SK-N-SH (cell line): ENCODE results near the gene FFAR2. TPM values are rescaled to one million over a fixed set of nuclear protein-coding genes. Genes with fewer than 3 reads are reported as not detected.

Source experiments
- CTCF ChIA-PET: fragments of 300-600, 350-600 bp; formaldehyde crosslinking; extraction: SDS; loops from one replicate; lab custom pipeline; 2021; lab: Yijun Ruan, JAX
- POLR2A ChIA-PET: fragments of 350-600 bp; sonication (Branson Sonifier 250); formaldehyde crosslinking; extraction: SDS; loops from one replicate; lab custom pipeline; 2020; ENCODE audit warnings: antibody characterized with exemption, inconsistent platforms; lab: Yijun Ruan, JAX
- DNase-seq: peaks from one replicate; pipeline ENCODE4 v3.0.0; 2012
- H2AFZ ChIP-seq: fragments of 200-600 bp; sonication (generic); 2 replicates; pipeline ENCODE4 v1.8.1; 2016; ENCODE audit warnings: antibody characterized with exemption, mild to moderate bottlenecking, low read depth
- H3F3A ChIP-seq: fragments of 200-600 bp; sonication (generic); replicated peaks from 2 replicates; pipeline ENCODE3; 2016; ENCODE audit warnings: antibody characterized with exemption, mild to moderate bottlenecking; ENCODE audit not compliant: insufficient read depth
- H3K27ac ChIP-seq, 2 experiments: fragments of 200-500 bp in 1 of 2; fragments of 200-600 bp in 1 of 2; sonication (Bioruptor generic) in 1 of 2; sonication (generic), shearing (Covaris generic) in 1 of 2; 2 replicates each; pipeline versions ENCODE4 v1.5.1 to v1.6.1; 2014 to 2016; ENCODE audit warnings: low read depth in 2 of 2, inconsistent platforms in 1 of 2, low read length in 1 of 2, mild to moderate bottlenecking in 1 of 2, mixed read lengths in 1 of 2
- H3K27me3 ChIP-seq: fragments of 200-600 bp; sonication (generic), shearing (Covaris generic); 2 replicates; pipeline ENCODE4 v1.6.1; 2016; ENCODE audit warnings: mixed run types; ENCODE audit not compliant: insufficient read depth
- H3K36me3 ChIP-seq, 2 experiments: fragments of 200-500 bp in 1 of 2; fragments of 200-600 bp in 1 of 2; sonication (Bioruptor generic) in 1 of 2; sonication (generic) in 1 of 2; replicated peaks in 1 of 2; 2 replicates each; pipeline versions ENCODE3 to v1.5.1; 2014 to 2016; ENCODE audit warnings: low read length in 1 of 2, mild to moderate bottlenecking in 1 of 2; ENCODE audit not compliant: insufficient read depth in 2 of 2, control insufficient read depth in 1 of 2
- H3K4me1 ChIP-seq, 2 experiments: fragments of 200-500 bp in 1 of 2; fragments of 200-600 bp in 1 of 2; sonication (Bioruptor generic) in 1 of 2; sonication (generic), shearing (Covaris generic) in 1 of 2; 2 replicates each; pipeline versions ENCODE4 v1.5.1 to v1.6.1; 2014 to 2016; ENCODE audit warnings: low read depth in 1 of 2, low read length in 1 of 2, mixed run types in 1 of 2; ENCODE audit not compliant: insufficient read depth in 2 of 2, control insufficient read depth in 1 of 2
- H3K4me2 ChIP-seq: fragments of 200-600 bp; sonication (generic), shearing (Covaris generic); 2 replicates; pipeline ENCODE4 v1.6.1; 2017; ENCODE audit warnings: mixed run types
- H3K4me3 ChIP-seq, 2 experiments: fragments of 200-500 bp in 1 of 2; fragments of 200-600 bp in 1 of 2; sonication (Bioruptor generic) in 1 of 2; sonication (generic), shearing (Covaris generic) in 1 of 2; 2 replicates each; pipeline versions ENCODE4 v1.5.1 to v1.8.1; 2014 to 2016; ENCODE audit warnings: low read depth in 2 of 2, inconsistent platforms in 1 of 2, low read length in 1 of 2, mild to moderate bottlenecking in 1 of 2, mixed read lengths in 1 of 2, moderate library complexity in 1 of 2
- H3K79me2 ChIP-seq: fragments of 200-600 bp; sonication (generic); 2 replicates; pipeline ENCODE4 v1.8.1; 2017; ENCODE audit warnings: mild to moderate bottlenecking; ENCODE audit not compliant: insufficient read depth
- H3K9ac ChIP-seq: fragments of 200-600 bp; sonication (generic); 2 replicates; pipeline ENCODE4 v1.6.1; 2017; ENCODE audit warnings: mixed run types
- H3K9me2 ChIP-seq: fragments of 200-600 bp; sonication (generic); 2 replicates; pipeline ENCODE4 v1.6.1; 2017; ENCODE audit warnings: mixed run types
- H3K9me3 ChIP-seq: fragments of 200-600 bp; sonication (generic); 2 replicates; pipeline ENCODE4 v1.6.1; 2017; ENCODE audit warnings: mixed run types, mild to moderate bottlenecking, moderate library complexity
- H4K20me1 ChIP-seq: fragments of 200-600 bp; sonication (generic); 2 replicates; pipeline ENCODE4 v1.6.1; 2017; ENCODE audit warnings: mild to moderate bottlenecking, mixed run types; ENCODE audit not compliant: insufficient read depth
- CHD2 ChIP-seq: fragments of 150-350 bp; IDR thresholded peaks from 2 replicates; pipeline ENCODE4 v1.6.1; 2018; ENCODE audit warnings: low read length; ENCODE audit not compliant: partially characterized antibody
- EP300 ChIP-seq, 2 experiments: IDR thresholded peaks; 2 replicates each; pipeline versions ENCODE4 v1.4.0 to v1.6.1; 2012; ENCODE audit warnings: borderline replicate concordance in 1 of 2, low read depth in 1 of 2, low read length in 1 of 2
- EZH2phosphoT487 ChIP-seq: fragments of 200-600 bp; sonication (generic); IDR thresholded peaks from 2 replicates; pipeline ENCODE4 v1.6.1; 2017; ENCODE audit warnings: low read depth, mixed run types, mild to moderate bottlenecking, antibody characterized with exemption, moderate library complexity, borderline replicate concordance
- GABPA ChIP-seq: IDR thresholded peaks from 2 replicates; pipeline ENCODE4 v1.4.0; 2012; ENCODE audit warnings: low read depth, mild to moderate bottlenecking
- MAX ChIP-seq: IDR thresholded peaks from 2 replicates; pipeline ENCODE4 v1.4.0; 2012; ENCODE audit warnings: low read depth
- NFIC ChIP-seq: IDR thresholded peaks from 2 replicates; pipeline ENCODE4 v1.4.0; 2012; ENCODE audit warnings: borderline replicate concordance
- POLR2AphosphoS5 ChIP-seq: IDR thresholded peaks from 2 replicates; pipeline ENCODE4 v1.6.1; 2012; ENCODE audit warnings: low read depth, low read length
- RCOR1 ChIP-seq: fragments of 150-350 bp; IDR thresholded peaks from 2 replicates; pipeline ENCODE4 v1.6.1; 2017; ENCODE audit warnings: antibody characterized with exemption, low read length
- REST ChIP-seq: IDR thresholded peaks from 2 replicates; pipeline ENCODE4 v1.6.1; 2012; ENCODE audit warnings: mild to moderate bottlenecking, low read depth, low read length, moderate library complexity
- SIN3A ChIP-seq: IDR thresholded peaks from 2 replicates; pipeline ENCODE4 v1.6.1; 2012; ENCODE audit warnings: low read depth, mild to moderate bottlenecking, low read length, moderate library complexity, borderline replicate concordance
- SMC3 ChIP-seq: IDR thresholded peaks from 2 replicates; pipeline ENCODE4 v1.6.1; 2012; ENCODE audit warnings: low read depth, low read length, improper control_type of control experiment
- TAF1 ChIP-seq: IDR thresholded peaks from 2 replicates; pipeline ENCODE4 v1.6.1; 2012; ENCODE audit warnings: low read depth, mild to moderate bottlenecking, low read length, moderate library complexity, borderline replicate concordance
- TCF12 ChIP-seq: IDR thresholded peaks from 2 replicates; pipeline ENCODE4 v1.4.0; 2012
- USF1 ChIP-seq: IDR thresholded peaks from 2 replicates; pipeline ENCODE4 v1.4.0; 2012; ENCODE audit warnings: low read depth, borderline replicate concordance
- USF2 ChIP-seq: fragments of 150-350 bp; IDR thresholded peaks from 2 replicates; pipeline ENCODE4 v1.6.1; 2017; ENCODE audit warnings: antibody characterized with exemption, low read length, low read depth, borderline replicate concordance
- YY1 ChIP-seq: IDR thresholded peaks from 2 replicates; pipeline ENCODE4 v1.4.0; 2012; ENCODE audit warnings: low read depth, mild to moderate bottlenecking
- WGBS: methylation state at CpG from one replicate; pipeline ENCODE4 v1.1.6; 2017; ENCODE audit warnings: low lambda C conversion rate; 5-methylcytosine and 5-hydroxymethylcytosine counted together
- polyA plus RNA-seq, 3 experiments: library from polyadenylated mRNA; depleted of rRNA; stranded (reverse); fragments of >200 nt; gene quantifications; 2 replicates each; pipeline ENCODE4 v1.2.3, GENCODE V29; 2012

FFAR2 gene
- polyA plus RNA-seq, 1 of the 3 experiments (the other 2 are of a cell fraction), result not detected

- Histone ChIP-seq H3K79me2 (no peaks in the 10 kb centered on the region), H3K36me3 (no peaks in the 10 kb centered on the region), H2AFZ (no peak overlapping the region), H3K9me2 (no peaks in the 10 kb centered on the region), H3K9me3 (no peaks in the 10 kb centered on the region), H3K9ac (no peak overlapping the region), H3K4me1 (no peaks in the 10 kb centered on the region), H3F3A (no peaks in the 10 kb centered on the region), H3K4me3 (no peak overlapping the region), H3K27me3 (peaks cover 61% of the 10 kb centered on the region), H3K27ac (no peak overlapping the region), H3K4me2 (no peak overlapping the region), H4K20me1 (no peaks in the 10 kb centered on the region)
- DNase-seq, result no peak
- no peak for TF ChIP-seq REST
- no peak for TF ChIP-seq POLR2AphosphoS5
- no peak for TF ChIP-seq NFIC
- TF ChIP-seq EZH2phosphoT487, result no peak
- TF ChIP-seq YY1, result no peak
- no peak for TF ChIP-seq SMC3
- TF ChIP-seq SIN3A, result no peak
- no peak for TF ChIP-seq TCF12
- no peak for TF ChIP-seq TAF1
- TF ChIP-seq USF1, result no peak
- TF ChIP-seq MAX, result no peak
- TF ChIP-seq GABPA, result no peak
- no peak for TF ChIP-seq USF2
- TF ChIP-seq CHD2, result no peak
- no peak for TF ChIP-seq EP300 (IDR thresholded peaks at IDR 0.05; ENCODE audit: borderline replicate concordance in 1 of 2, low read depth in 1 of 2, low read length in 1 of 2)
- TF ChIP-seq RCOR1, result no peak
- 16% methylated on average over 3 of the region's 3 CpGs for WGBS
- ChIA-PET POLR2A (no interaction called here), CTCF (no interaction called here)
These were observed 33.6 kb upstream of the FFAR2 start for GRCh38 chr19:35414442-35414841.
